ENCODE measurements around the gene SMIM5. TPM values are rescaled to one million over a fixed set of nuclear protein-coding genes. Genes with fewer than 3 reads are reported as not detected.
A peak's percentile ranks its signal among the peaks of the same experiment; 100 is the strongest.
"Not testable (repeated sequence)": the region's sequence is repeated elsewhere in the genome, so short reads cannot be mapped to it uniquely, and the experiment has no call there.

SMIM5 gene
- total and polyA plus RNA-seq, 8 donors, result 0.55 to 15.3 (median 0.86) TPM

DNA sequence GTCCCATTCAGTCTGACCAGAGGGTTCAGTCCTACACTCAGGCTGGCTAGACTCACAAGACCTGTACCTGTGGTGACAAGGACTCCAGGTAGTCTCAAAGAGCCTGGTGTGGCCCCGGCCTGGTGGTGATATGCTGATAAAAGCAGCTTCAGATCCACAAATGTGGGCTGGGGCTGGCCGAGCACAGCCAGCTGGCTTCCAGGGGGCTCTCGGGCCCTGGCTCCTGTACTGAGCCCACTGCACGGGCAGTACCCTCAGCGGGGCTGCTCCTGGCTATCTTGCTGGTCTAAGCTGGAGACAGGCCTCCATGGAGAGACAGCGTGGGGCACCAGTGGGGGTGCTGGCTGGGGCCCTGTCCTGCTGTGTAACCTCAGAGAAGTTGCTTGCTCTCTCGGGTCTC lies 4.3 kb downstream of the SMIM5 start:
- no peak for FAIRE-seq
- DNase-seq, result peak in 2 of 6 donors; percentile 50 to 52
- Histone ChIP-seq H3K4me1 (peaks cover 13 to 14% (median 14%) of the 10 kb centered on the region in 3 donors), H3K9me3 (no peaks in the 10 kb centered on the region), H3K4me3 (no peak overlapping the region), H3K27me3 (no peaks in the 10 kb centered on the region), H3K27ac (no peak overlapping the region), H3K36me3 (no peaks in the 10 kb centered on the region)
- TF ChIP-seq, protein P1, sequence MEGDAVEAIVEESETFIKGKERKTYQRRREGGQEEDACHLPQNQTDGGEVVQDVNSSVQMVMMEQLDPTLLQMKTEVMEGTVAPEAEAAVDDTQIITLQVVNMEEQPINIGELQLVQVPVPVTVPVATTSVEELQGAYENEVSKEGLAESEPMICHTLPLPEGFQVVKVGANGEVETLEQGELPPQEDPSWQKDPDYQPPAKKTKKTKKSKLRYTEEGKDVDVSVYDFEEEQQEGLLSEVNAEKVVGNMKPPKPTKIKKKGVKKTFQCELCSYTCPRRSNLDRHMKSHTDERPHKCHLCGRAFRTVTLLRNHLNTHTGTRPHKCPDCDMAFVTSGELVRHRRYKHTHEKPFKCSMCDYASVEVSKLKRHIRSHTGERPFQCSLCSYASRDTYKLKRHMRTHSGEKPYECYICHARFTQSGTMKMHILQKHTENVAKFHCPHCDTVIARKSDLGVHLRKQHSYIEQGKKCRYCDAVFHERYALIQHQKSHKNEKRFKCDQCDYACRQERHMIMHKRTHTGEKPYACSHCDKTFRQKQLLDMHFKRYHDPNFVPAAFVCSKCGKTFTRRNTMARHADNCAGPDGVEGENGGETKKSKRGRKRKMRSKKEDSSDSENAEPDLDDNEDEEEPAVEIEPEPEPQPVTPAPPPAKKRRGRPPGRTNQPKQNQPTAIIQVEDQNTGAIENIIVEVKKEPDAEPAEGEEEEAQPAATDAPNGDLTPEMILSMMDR (IDR thresholded peaks at IDR 0.05), result no peak
- intact Hi-C loops (cut with DNase I), result no loop called here
- 90 to 93% methylated on average over 7 of the region's 7 CpGs for WGBS, 2 donors
- ATAC-seq, result no peak

DNA sequence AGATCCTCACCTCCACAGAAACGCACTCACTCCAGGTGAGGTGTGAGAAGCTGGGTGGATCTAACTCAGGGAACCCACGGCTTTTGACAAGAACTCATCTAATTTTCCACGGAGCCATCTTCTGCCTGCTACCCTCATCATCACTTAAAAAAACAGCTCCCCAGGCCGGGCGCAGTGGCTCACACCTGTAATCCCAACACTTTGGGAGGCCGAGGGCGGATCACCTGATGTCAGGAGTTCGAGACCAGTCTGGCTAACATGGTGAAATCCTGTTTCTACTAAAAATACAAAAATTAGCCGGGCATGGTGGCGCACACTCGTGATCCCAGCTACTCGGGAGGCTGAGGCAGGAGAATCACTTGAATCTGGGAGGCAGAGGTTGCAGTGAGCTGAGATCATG lies 4.8 kb downstream of the SMIM5 start:
- H3K4me3 ChIP-seq; H3K9me3 ChIP-seq; intact Hi-C loops (cut with DNase I); FAIRE-seq; H3K27me3 ChIP-seq; DNase-seq; H3K27ac ChIP-seq; H3K36me3 ChIP-seq; ATAC-seq: not testable (repeated sequence)
- H3K4me1 ChIP-seq, result peaks cover 13 to 14% (median 14%) of the 10 kb centered on the region in 3 donors
- WGBS, 2 donors, result 90 to 92% methylated on average over 12 of the region's 12 CpGs

DNA sequence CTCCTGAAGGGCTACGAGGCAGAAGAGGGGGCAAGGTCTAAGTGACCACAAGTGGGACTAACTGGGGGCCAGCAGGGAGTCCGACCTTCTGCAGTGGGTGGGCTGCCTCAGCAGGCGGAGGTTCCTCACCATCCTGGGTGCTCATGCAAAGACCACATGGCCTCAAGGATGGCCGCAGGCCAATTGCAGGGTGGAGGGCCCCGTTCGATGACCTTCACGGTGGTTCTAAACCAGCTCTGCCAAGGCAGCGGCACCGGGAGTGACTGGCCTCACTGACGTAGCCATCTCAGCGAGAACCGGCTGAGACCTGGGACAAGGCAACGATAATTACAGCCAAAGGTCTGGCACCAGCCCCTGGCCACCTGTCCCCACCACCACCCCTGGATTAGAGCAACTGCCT lies 5.7 kb downstream of the SMIM5 start:
- Histone ChIP-seq H3K9me3 (no peaks in the 10 kb centered on the region), H3K36me3 (no peaks in the 10 kb centered on the region), H3K27ac (no peak overlapping the region), H3K4me3 (no peak overlapping the region), H3K4me1 (peaks cover 5 to 10% (median 5%) of the 10 kb centered on the region in 3 donors), H3K27me3 (no peaks in the 10 kb centered on the region)
- no peak for FAIRE-seq
- intact Hi-C loops (cut with DNase I), result no loop called here
- DNase-seq, result peak in 3 of 6 donors; percentile 33 to 74 (median 51)
- TF ChIP-seq, protein P1 (IDR thresholded peaks at IDR 0.05), result no peak
- WGBS, 2 donors, result 84 to 88% methylated on average over 13 of the region's 13 CpGs
- no peak for ATAC-seq

DNA sequence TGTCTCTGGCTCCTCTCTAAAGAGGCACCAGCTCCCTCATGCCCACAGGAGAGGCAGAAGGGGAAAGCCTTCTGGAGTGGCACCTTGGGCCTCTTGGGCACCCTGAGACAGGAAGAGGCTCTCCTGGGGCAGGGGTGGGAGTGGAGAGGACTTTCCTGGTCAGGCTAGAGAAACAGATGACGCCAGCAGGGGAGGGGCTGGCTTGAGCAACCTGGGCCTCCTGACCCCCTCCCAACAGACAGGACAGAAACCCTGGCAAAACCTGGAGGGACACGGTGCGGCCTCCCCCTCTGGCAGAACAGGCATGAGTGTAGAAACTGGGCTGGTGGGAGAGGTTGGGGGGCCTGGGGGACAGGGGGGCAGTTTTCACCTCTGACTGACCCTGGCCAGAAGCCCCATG lies 6.1 kb downstream of the SMIM5 start:
- peaks cover under 1 to 6% (median under 1%) of the 10 kb centered on the region in 3 donors for H3K4me1 ChIP-seq
- H3K4me3 ChIP-seq, result no peak overlapping the region
- FAIRE-seq (no peak), ATAC-seq (no peak), DNase-seq (peak in 1 of 6 donors; percentile 13)
- H3K27ac ChIP-seq, result peak overlapping the region in 1 of 4 donors; percentile 66
- 84 to 96% methylated on average over 3 of the region's 3 CpGs for WGBS, 2 donors
- intact Hi-C loops (cut with DNase I), result no loop called here
- H3K36me3 ChIP-seq, result no peaks in the 10 kb centered on the region
- H3K9me3 ChIP-seq, result no peaks in the 10 kb centered on the region
- TF ChIP-seq, protein P1 (IDR thresholded peaks at IDR 0.05), result no peak
- H3K27me3 ChIP-seq, result no peaks in the 10 kb centered on the region

DNA sequence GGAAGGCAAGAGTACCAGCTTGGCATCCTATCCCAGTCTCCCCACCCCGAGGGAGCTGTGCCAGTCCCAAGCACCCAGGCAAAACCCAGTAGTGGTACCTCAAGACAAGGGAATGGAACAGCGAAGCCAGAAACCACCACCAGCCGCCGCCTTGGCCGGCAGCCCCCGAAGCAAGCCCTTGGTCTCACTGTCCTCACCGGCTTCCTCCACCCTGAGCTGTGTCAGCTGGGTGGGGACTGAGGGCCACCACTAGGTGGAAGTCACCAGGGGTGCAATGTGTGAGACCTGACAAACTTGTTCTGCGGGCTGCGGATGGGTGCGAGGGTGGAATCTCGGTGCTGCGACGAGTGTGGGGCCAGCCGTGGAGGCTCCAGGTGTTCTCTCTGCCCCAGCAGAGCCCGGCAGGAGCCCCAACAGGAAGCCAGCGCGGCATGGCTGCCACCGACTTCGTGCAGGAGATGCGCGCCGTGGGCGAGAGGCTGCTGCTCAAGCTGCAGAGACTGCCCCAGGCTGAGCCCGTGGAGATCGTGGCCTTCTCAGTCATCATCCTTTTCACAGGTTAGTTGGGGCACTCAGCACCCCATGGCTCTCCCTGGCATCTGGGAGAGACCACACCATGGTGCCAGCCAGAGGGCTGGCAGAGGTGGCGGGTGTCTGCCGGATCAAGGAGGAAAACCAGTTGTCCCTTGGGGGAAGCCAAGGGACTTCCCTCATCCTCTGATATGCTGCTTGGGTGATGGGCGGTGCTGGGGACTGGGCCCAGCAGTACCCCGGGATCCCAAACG lies 6.7 kb downstream of the SMIM5 start:
- H3K27ac ChIP-seq, result peak overlapping the region in 1 of 4 donors; percentile 66
- ATAC-seq (peak in 3 of 4 donors; percentile 31 to 66 (median 45)), DNase-seq (peak in 5 of 6 donors; percentile 27 to 69 (median 57)), FAIRE-seq (no peak)
- peaks cover 0 to 3% (median 2%) of the 10 kb centered on the region in 3 donors for H3K4me1 ChIP-seq
- no peaks in the 10 kb centered on the region for H3K36me3 ChIP-seq
- TF ChIP-seq, protein P1 (IDR thresholded peaks at IDR 0.05), result no peak
- 77 to 78% methylated on average over 26 to 30 of the region's 30 CpGs for WGBS, 2 donors
- H3K27me3 ChIP-seq, result no peaks in the 10 kb centered on the region
- no peak overlapping the region for H3K4me3 ChIP-seq
- intact Hi-C loops (cut with DNase I), result no loop called here
- no peaks in the 10 kb centered on the region for H3K9me3 ChIP-seq

Measured in pancreas (tissue), 10 donors.